GM04503 (cell line): ENCODE results near the gene PGGT1B.

Experiments
- DNase-seq: peaks from one replicate; pipeline ENCODE4 v3.0.0-alpha.2; 2012; ENCODE audit warnings: low read depth

PGGT1B gene

DNA sequence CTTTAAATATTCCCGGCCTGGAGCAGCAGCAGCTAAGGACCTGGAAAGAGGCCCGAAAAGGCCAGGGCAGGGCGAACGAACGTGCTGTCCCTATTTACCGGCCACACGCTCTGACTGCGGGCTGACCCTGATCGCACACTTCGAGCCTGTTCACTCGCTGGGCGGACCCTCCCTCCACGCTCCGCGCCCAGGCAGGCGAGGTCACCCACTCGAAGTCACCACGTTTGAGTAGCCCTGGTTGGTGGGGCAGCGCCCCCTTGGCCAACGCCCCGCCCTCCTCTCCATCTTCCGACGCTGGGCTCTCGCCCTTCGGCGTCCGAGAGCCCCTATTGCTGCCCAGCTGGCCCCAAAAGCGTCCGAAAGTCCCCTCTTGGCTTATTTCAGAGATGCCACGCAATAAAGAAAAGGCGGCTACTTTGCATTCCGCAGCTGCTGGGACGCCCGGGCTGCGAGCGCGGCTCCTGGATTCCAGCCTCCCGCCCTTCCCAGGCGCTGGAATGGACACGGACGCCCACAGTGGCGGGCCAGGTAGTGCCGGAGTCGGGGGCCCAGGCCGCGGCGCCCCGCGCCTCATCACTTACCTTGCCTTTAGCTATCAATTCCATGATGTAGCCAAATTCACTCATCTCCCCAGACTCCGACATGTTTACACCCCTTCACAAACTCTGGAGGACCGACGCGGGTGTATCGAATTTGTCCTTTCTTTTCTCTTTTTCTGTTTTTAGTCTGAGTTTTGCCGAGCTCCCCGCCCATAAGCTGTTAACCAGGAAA, 83.1 kb downstream of the PGGT1B start:
- no peak for DNase-seq

DNA sequence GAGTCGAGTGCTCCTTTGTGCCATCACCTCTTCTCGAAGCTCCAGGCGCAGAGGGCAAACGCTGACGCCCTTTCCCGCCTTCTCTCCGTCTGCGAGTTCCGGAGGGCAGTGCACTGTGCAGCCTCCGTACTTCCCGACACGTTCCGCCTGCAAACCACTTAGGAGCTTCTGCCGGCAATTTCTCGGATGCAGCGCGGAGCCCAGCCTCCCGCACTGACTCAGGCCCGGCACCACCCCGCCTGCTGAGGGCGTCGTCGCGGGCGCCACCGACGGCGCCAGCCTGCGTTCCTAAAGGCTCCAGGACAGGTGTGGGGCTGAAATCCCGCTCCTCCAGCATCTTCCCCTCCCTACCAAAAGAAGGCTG, 83.7 kb downstream of the PGGT1B start:
- no peak for DNase-seq

DNA sequence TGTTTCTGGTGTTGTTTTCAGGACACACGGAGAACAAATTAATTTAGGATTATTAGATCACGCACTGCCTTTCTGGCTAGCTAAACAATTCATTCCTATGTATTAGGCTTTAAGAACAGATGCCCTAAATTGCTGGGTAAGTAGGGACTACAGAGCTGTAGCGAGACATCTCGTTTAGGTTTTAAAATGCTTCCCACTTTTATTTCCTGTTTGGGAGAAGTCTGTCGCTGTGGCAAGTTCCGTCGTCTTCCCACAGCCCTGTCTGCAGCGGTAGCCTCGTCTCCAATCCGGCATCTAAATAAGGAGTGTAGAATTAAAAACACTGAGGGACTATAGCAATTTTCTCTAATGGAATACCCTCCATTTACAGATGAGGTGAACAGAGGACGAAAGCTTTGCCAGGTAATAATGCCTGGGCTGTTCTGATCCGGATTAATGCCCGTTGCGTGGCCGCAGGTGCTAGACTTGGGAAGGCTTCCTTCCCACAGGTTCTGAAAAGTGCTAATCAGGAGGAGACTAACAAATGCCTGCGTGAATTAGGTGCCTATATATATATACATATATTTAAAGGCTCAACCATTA, 91.7 kb downstream of the PGGT1B start:
- DNase-seq: no peak

DNA sequence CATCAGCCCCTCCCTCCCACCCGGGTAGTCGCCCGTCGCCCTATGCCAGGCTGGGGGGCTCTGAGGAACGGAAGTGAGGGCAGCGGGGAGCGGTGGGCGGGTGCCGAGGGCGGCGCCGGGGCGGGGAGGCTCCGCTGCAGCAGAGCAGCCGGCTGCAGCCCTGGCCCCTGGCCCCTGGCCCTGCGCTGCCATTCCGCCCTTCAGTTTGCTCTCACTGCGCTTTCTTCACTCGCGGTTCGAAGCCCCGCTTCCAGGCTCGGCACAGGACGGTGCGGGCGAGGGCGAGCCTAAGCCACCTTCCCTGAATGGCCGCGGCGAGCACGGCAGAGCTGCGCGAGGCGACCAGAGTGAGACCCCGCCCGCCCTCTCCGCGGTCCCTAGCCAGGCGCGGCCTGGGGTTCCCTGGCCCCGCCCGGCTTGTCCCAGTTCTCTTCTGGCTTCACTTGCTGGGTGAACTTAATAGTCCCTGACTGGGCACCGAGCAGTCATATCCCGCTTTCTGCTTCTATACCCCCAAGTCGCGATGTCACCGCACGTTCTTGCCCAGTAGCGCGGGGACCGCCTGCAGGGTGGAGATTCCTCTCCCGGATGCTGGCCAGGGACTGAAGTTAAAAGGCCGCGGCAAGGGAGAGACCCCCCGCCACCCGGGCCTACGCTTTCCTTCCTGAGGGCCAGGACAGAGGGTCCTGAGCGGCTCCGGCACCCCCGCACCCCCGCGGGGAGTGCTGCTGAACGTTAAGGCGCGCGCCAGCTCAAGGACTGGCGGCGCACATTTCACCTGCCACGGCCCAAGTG, 92.3 kb downstream of the PGGT1B start:
- DNase-seq: no peak

DNA sequence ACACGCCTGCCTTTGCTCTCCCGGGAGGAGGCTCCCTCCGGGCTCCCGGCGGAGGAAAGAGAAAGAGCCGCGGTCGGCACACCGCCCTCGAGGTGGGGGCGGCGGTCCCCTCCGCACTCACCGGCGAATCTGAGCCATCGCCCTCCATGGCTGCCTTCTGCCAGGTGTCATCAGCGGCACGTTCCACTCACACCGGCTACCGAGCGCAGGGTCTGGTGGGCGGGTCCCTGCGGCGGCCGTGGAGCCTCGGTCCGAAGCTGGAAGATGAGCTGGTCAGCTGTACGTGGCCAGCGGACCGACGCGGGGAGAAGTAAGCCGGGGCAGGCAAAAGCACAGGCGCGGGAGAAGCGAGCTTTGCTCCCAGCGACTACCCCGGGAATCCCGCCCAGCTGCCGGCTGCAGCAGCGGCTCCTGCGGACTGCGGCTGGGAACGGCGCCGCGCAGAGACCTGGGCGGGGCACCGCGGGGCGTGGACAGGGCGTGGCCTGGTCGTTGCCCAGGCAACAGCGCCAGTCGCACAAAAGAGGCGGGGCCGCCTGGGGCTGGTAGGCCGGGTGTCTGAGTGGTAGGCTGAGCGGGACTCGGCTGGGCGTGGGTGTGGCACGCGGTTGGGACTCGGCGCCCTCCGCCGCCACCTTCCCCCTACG, 93.1 kb downstream of the PGGT1B start, which contains the start of gene TRIM36:
TRIM36 (minus strand) TSS at position 422 of the 647 bp plus-strand sequence; CDS start at position 148, 274 bp downstream.
- peak; percentile 30 for DNase-seq

DNA sequence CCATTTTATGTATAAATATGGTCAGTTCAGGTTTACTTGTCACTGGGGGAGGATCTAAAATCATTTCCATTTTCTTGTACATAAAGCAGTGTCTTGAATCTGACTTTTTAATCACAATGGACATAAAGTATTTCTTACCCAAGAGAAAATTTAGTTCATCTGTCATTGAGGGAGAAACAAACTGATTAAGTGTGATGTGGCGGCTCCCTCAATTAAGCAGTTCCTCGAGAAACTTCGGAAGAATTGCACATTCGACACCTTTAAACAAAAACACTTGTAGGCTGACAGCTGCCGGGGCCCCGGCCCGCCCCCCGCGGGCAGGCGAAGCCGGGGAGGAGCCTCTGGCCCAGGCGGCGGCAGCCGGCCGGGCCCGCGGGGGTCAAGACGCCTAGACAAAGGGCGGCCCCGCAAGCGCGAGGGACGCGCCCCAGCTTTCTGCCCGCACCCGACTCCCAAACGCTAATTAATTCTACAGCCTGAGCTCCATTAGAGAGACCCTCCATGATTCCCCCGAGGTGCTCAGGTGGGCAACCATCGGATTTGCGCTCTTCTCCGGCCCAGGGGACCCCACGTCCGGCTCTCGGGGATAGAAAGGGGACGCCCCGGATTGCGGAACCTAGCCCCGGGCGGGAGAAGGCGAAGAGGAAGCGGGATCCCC, 93.7 kb downstream of the PGGT1B start:
- DNase-seq: no peak

DNA sequence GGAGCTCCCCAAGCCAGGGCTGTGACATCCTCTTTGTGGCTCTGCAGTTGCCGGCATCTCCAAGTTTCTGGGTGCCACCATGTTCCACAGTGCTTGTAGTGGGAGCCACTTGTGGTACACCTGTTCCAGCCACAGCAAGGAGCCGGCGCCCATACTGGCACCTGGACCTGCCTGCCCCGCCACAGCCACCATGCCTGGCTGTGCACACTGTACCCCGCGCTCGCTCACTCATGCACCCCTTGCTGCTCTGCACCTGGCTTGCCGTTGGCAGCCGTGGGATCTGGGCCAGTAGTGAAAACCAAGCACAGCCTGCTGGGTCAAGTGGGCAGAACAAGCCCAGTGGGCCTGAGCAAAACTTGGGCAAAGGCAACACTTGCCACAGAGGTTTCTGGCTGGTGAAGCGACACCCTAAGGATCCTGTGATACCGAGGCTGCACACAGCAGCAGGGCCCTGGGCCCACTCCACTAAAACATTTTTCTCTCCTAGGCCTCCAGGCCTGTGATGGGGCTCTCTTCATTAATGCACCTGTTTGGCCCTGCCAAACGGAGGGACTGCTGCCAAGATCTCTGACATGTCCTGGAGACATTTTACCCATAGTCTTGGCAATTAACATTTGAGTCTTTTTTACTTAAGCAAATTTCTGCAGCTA, 95.8 kb downstream of the PGGT1B start:
- no peak for DNase-seq

DNA sequence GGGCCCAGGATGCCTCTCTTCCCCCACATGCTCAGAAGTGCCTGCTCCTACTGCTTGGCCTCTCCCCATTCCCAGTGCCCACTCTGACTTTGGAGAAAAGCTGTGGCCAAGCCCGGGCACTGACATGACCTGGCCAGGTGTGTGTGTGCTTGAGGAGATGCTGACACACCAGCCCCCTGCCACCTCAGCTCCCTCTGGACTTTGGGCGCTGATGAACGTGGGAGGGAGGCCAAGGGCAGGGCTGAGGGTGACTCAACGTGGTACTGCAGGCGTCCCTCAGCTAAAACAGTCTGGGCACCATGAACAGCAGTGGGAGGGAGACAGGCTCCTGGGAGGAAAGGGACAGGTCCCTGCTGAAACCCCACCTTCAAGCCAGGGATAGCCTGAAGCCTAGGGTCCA, 96.9 kb downstream of the PGGT1B start:
- no peak for DNase-seq

DNA sequence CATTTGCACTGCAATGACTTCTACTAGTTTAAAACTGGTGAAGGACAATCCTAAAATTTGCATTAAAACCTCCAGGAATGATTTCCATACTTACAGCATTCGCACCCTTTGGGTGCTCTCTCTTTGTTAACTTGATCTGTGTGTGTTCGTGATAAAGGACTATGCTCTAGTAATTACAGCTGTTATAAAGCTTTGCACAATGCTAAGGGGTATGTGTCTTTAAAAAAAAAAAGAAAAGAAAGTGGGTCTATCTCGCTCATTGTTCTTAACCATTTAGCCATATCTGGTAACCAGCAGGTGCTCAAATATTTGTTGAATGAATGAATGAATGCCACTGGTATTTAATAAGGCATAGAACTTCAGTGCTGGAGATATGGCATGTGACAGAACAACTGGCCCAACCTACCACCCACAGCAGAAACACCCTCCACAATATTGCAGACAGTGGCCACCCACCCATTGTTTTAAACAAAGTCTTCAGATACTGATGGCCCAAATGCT, 101.7 kb downstream of the PGGT1B start:
- no peak for DNase-seq
